ENCODE data around the gene PHLPP1. TPM values are rescaled to one million over a fixed set of nuclear protein-coding genes. Genes with fewer than 3 reads are reported as not detected.

Gene PHLPP1
- total RNA-seq, 5 donors from 2014 or later (not counting 1 experiment from before 2014, with no cell fraction given): 6.9 to 11.5 (median 7.4) TPM

- H3K4me3 ChIP-seq (ENCODE audit: control insufficient read depth in 1 of 2, extremely low read depth in 1 of 2, low read length in 1 of 2): no peak overlapping the region
- Mint-ChIP-seq H3K4me3 (no peak overlapping the region), H3K36me3 (peaks cover 15% of the 10 kb centered on the region), H3K27me3 (no peaks in the 10 kb centered on the region), H3K4me1 (peaks cover 2 to 4% (median 3%) of the 10 kb centered on the region in 3 donors), H3K9me3 (no peaks in the 10 kb centered on the region), H3K27ac (no peak overlapping the region)
- no peak overlapping the region for H3K27ac ChIP-seq (ENCODE audit: low read length)
- peaks cover 0 to 8% of the 10 kb centered on the region in 2 donors for H3K36me3 ChIP-seq (ENCODE audit: control insufficient read depth in 2 of 2, extremely low read depth in 1 of 2, insufficient read depth in 1 of 2, low read length in 1 of 2)
- H3K4me1 ChIP-seq (ENCODE audit: control insufficient read depth in 1 of 2, extremely low read depth in 1 of 2, insufficient read depth in 2 of 2, low read length in 2 of 2): peaks cover 0 to 3% of the 10 kb centered on the region in 2 experiments
- no peaks in the 10 kb centered on the region for H3K9me3 ChIP-seq
- ATAC-seq (replicated peaks in 1 of 4) (no peak), DNase-seq (no peak)
- no CpG with 5 or more reads among the region's 4 CpGs for WGBS (ENCODE audit: insufficient coverage)
- ChIA-PET CTCF (interaction anchor here in 1 of 2 donors (0.6 kb wide), 1 partner anchor 39 kb away, joined by 7 read pairs; no protein-coding TSS in a partner anchor), POLR2A (no interaction called here)
- H3K27me3 ChIP-seq (replicated peaks in 1 of 2; ENCODE audit: control insufficient read depth in 2 of 2, extremely low read depth in 1 of 2, insufficient read depth in 2 of 2, low read length in 1 of 2): no peaks in the 10 kb centered on the region
Measured at GRCh38 chr18:62977512-62977911, 262.2 kb downstream of the PHLPP1 start.

DNA sequence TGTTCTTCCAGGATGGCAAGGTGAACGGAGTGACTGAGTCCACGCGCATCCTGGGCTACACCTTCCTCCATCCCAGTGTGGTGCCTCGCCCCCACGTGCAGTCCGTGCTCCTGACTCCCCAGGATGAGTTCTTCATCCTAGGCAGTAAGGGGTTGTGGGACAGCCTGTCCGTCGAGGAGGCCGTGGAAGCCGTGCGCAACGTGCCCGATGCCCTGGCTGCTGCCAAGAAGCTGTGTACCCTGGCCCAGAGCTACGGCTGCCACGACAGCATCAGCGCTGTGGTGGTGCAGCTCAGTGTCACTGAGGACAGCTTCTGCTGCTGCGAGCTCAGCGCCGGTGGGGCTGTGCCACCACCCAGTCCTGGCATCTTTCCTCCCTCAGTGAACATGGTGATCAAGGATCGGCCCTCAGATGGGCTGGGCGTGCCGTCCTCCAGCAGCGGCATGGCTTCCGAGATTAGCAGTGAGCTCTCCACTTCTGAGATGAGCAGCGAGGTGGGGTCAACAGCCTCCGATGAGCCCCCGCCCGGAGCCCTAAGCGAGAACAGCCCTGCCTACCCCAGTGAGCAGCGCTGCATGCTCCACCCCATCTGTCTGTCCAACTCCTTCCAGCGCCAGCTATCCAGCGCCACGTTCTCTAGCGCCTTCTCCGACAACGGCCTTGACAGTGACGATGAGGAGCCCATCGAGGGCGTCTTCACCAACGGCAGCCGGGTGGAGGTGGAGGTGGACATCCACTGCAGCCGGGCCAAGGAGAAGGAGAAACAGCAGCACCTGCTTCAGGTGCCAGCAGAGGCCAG is 263.1 kb downstream of the PHLPP1 start:
- H3K9me3 ChIP-seq: no peaks in the 10 kb centered on the region
- H3K27me3 ChIP-seq (replicated peaks in 1 of 2; ENCODE audit: control insufficient read depth in 2 of 2, extremely low read depth in 1 of 2, insufficient read depth in 2 of 2, low read length in 1 of 2): no peaks in the 10 kb centered on the region
- Mint-ChIP-seq H3K4me1 (peaks cover 5 to 8% (median 6%) of the 10 kb centered on the region in 3 donors), H3K9me3 (no peaks in the 10 kb centered on the region), H3K36me3 (peaks cover 11% of the 10 kb centered on the region), H3K27me3 (no peaks in the 10 kb centered on the region), H3K4me3 (no peak overlapping the region), H3K27ac (no peak overlapping the region)
- ChIA-PET POLR2A (no interaction called here), CTCF (interaction anchor here in 1 of 2 donors (0.5 to 0.6 kb wide), 2 partner anchors 38 to 53 kb away, joined by 3 to 7 read pairs; no protein-coding TSS in a partner anchor)
- WGBS (ENCODE audit: insufficient coverage): 95% methylated on average over 33 of the region's 42 CpGs
- H3K4me3 ChIP-seq (ENCODE audit: control insufficient read depth in 1 of 2, extremely low read depth in 1 of 2, low read length in 1 of 2): no peak overlapping the region
- ATAC-seq (replicated peaks in 1 of 4) (no peak), DNase-seq (no peak)
- H3K27ac ChIP-seq (ENCODE audit: low read length): no peak overlapping the region
- peaks cover 0 to 4% of the 10 kb centered on the region in 2 experiments for H3K4me1 ChIP-seq (ENCODE audit: control insufficient read depth in 1 of 2, extremely low read depth in 1 of 2, insufficient read depth in 2 of 2, low read length in 2 of 2)
- peaks cover 0 to 6% of the 10 kb centered on the region in 2 donors for H3K36me3 ChIP-seq (ENCODE audit: control insufficient read depth in 2 of 2, extremely low read depth in 1 of 2, insufficient read depth in 1 of 2, low read length in 1 of 2)

GRCh38 chr18:62979176-62979575 is 263.8 kb downstream of the PHLPP1 start:
- no peak for ATAC-seq (replicated peaks in 1 of 4)
- H3K27ac ChIP-seq (ENCODE audit: low read length): no peak overlapping the region

DNA sequence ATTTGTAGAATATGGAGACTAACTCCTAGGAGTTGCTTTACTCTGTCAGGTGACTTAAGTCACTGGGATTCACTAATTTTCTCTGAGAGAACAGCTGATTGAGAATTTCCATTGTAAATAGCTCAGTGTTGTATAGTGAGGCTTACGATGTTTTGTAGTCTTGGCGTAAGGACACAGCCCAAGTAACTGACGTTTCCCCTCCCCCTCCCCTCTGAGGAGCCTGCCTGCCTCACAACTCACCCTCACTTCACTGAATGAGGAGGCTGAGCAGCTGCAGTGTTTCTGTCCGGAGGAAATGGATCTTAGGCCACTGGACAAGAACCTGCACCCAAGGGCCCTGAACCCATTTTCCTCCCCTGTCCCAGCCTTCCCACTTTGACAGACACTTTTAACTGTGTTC is 264.6 kb downstream of the PHLPP1 start:
- ChIA-PET CTCF (interaction anchor here (0.5 to 1.2 kb wide), 4 partner anchors 26 to 427 kb away, joined by 3 to 4 read pairs (median 4); no protein-coding TSS in a partner anchor), POLR2A (interaction anchor here in 1 of 2 donors (0.6 kb wide), 1 partner anchor 415 kb away, joined by 3 read pairs; no protein-coding TSS in a partner anchor)
- Mint-ChIP-seq H3K4me1 (peaks cover 5 to 8% (median 6%) of the 10 kb centered on the region in 3 donors), H3K9me3 (no peaks in the 10 kb centered on the region), H3K4me3 (no peak overlapping the region), H3K27ac (no peak overlapping the region), H3K27me3 (no peaks in the 10 kb centered on the region), H3K36me3 (peaks cover 11% of the 10 kb centered on the region)
- DNase-seq (no peak), ATAC-seq (replicated peaks in 1 of 4) (no peak)
- no peaks in the 10 kb centered on the region for H3K27me3 ChIP-seq (replicated peaks in 1 of 2; ENCODE audit: control insufficient read depth in 2 of 2, extremely low read depth in 1 of 2, insufficient read depth in 2 of 2, low read length in 1 of 2)
- peaks cover 0 to 6% of the 10 kb centered on the region in 2 donors for H3K36me3 ChIP-seq (ENCODE audit: control insufficient read depth in 2 of 2, extremely low read depth in 1 of 2, insufficient read depth in 1 of 2, low read length in 1 of 2)
- H3K4me1 ChIP-seq (ENCODE audit: control insufficient read depth in 1 of 2, extremely low read depth in 1 of 2, insufficient read depth in 2 of 2, low read length in 2 of 2): peaks cover 0 to 4% of the 10 kb centered on the region in 2 experiments
- no peak overlapping the region for H3K27ac ChIP-seq (ENCODE audit: low read length)
- no peak overlapping the region for H3K4me3 ChIP-seq (ENCODE audit: control insufficient read depth in 1 of 2, extremely low read depth in 1 of 2, low read length in 1 of 2)
- WGBS (ENCODE audit: insufficient coverage): 100% methylated on average over 1 of the region's 4 CpGs
- no peaks in the 10 kb centered on the region for H3K9me3 ChIP-seq

More at GRCh38 chr18:62979176-62979575, 263.8 kb downstream of the PHLPP1 start:
- H3K4me3 Mint-ChIP-seq: no peak overlapping the region
- no peaks in the 10 kb centered on the region for H3K27me3 ChIP-seq (replicated peaks in 1 of 2; ENCODE audit: control insufficient read depth in 2 of 2, extremely low read depth in 1 of 2, insufficient read depth in 2 of 2, low read length in 1 of 2)
- H3K4me1 ChIP-seq (ENCODE audit: control insufficient read depth in 1 of 2, extremely low read depth in 1 of 2, insufficient read depth in 2 of 2, low read length in 2 of 2): peaks cover 0 to 4% of the 10 kb centered on the region in 2 experiments
- ChIA-PET POLR2A (no interaction called here), CTCF (interaction anchor here in 1 of 2 donors (0.5 kb wide), 1 partner anchor 426 kb away, joined by 3 read pairs; no protein-coding TSS in a partner anchor)
- no peaks in the 10 kb centered on the region for H3K27me3 Mint-ChIP-seq
- no peaks in the 10 kb centered on the region for H3K9me3 ChIP-seq
- H3K9me3 Mint-ChIP-seq: no peaks in the 10 kb centered on the region
- H3K36me3 ChIP-seq (ENCODE audit: control insufficient read depth in 2 of 2, extremely low read depth in 1 of 2, insufficient read depth in 1 of 2, low read length in 1 of 2): peaks cover 0 to 6% of the 10 kb centered on the region in 2 donors
- DNase-seq: peak in 1 of 35 experiments; percentile 24
- H3K4me3 ChIP-seq (ENCODE audit: control insufficient read depth in 1 of 2, extremely low read depth in 1 of 2, low read length in 1 of 2): no peak overlapping the region
- H3K27ac Mint-ChIP-seq: no peak overlapping the region
- peaks cover 11% of the 10 kb centered on the region for H3K36me3 Mint-ChIP-seq
- 100% methylated on average over 5 of the region's 13 CpGs for WGBS (ENCODE audit: insufficient coverage)
- H3K4me1 Mint-ChIP-seq: peaks cover 5 to 8% (median 6%) of the 10 kb centered on the region in 3 donors

- no peak overlapping the region for H3K4me3 Mint-ChIP-seq
- ChIA-PET POLR2A (no interaction called here), CTCF (interaction anchor here (1.4 to 3.1 kb wide), 4 partner anchors 266 to 343 kb away, joined by 3 to 26 read pairs (median 12); partner anchors contain the start of gene PHLPP1 (in 2 of the 2))
- Histone ChIP-seq H3K4me3 (ENCODE audit: control insufficient read depth in 1 of 2, extremely low read depth in 1 of 2, low read length in 1 of 2) (no peak overlapping the region), H3K27ac (ENCODE audit: low read length) (no peak overlapping the region), H3K4me1 (ENCODE audit: control insufficient read depth in 1 of 2, extremely low read depth in 1 of 2, insufficient read depth in 2 of 2, low read length in 2 of 2) (peaks cover 0 to 4% of the 10 kb centered on the region in 2 experiments), H3K9me3 (no peaks in the 10 kb centered on the region), H3K27me3 (replicated peaks in 1 of 2; ENCODE audit: control insufficient read depth in 2 of 2, extremely low read depth in 1 of 2, insufficient read depth in 2 of 2, low read length in 1 of 2) (no peaks in the 10 kb centered on the region), H3K36me3 (ENCODE audit: control insufficient read depth in 2 of 2, extremely low read depth in 1 of 2, insufficient read depth in 1 of 2, low read length in 1 of 2) (no peaks in the 10 kb centered on the region)
- H3K36me3 Mint-ChIP-seq: peaks cover 6% of the 10 kb centered on the region
- H3K27ac Mint-ChIP-seq: no peak overlapping the region
- DNase-seq (no peak), ATAC-seq (replicated peaks in 1 of 4) (no peak)
- WGBS (ENCODE audit: insufficient coverage): 92% methylated on average over 11 of the region's 11 CpGs
- H3K9me3 Mint-ChIP-seq: no peaks in the 10 kb centered on the region
- no peaks in the 10 kb centered on the region for H3K27me3 Mint-ChIP-seq
- peaks cover 5 to 8% (median 6%) of the 10 kb centered on the region in 3 donors for H3K4me1 Mint-ChIP-seq
Measured at GRCh38 chr18:62981566-62981965, 266.2 kb downstream of the PHLPP1 start.

DNA sequence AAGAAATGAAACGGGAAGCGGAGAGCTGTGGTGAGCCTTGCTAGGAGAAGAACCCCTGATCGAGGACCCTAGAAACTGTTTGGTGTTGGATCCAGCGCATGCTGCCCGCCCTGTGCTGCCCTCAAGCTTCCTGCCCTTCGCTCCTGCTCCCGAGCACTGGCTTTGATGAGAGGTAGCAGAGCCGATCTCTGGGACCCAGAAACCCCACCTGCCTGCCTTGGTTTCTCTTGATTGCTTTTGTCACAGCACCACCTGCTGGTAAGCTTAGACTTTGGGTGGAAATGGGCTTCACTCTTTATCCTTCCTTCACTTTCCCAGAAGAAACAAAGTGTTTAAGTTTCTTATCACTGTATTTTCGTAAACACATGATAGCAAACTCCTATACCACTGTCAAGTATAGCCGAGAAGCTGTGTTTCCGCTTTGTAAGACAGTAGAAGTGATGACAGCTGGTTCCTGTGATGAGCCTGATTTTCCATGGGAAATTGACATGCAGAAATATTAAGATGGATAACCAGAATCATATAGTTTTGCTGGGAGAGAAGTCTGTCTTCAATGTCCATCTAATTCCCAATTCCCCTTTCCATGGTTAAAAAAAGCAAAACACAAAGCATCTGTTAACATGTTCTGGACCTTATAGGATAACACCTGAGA is 267.4 kb downstream of the PHLPP1 start:
- no peaks in the 10 kb centered on the region for H3K27me3 Mint-ChIP-seq
- no peak overlapping the region for H3K27ac Mint-ChIP-seq
- DNase-seq (peak in 33 of 35 experiments; percentile 9 to 77 (median 39)), ATAC-seq (replicated peaks in 1 of 4) (peak; percentile 58 to 71 (median 68))
- CTCF ChIA-PET: interaction anchor here (0.6 to 3.1 kb wide), 14 partner anchors 12 to 400 kb away, joined by 3 to 26 read pairs (median 4); partner anchors contain the start of gene PHLPP1 (in 2 of the 2)
- peak overlapping the region in 2 of 3 donors; percentile 0 to 28 for H3K4me3 Mint-ChIP-seq
- H3K9me3 Mint-ChIP-seq: no peaks in the 10 kb centered on the region
- Histone ChIP-seq H3K4me1 (ENCODE audit: control insufficient read depth in 1 of 2, extremely low read depth in 1 of 2, insufficient read depth in 2 of 2, low read length in 2 of 2) (peaks cover 0 to 4% of the 10 kb centered on the region in 2 experiments), H3K36me3 (ENCODE audit: control insufficient read depth in 2 of 2, extremely low read depth in 1 of 2, insufficient read depth in 1 of 2, low read length in 1 of 2) (no peaks in the 10 kb centered on the region), H3K27me3 (replicated peaks in 1 of 2; ENCODE audit: control insufficient read depth in 2 of 2, extremely low read depth in 1 of 2, insufficient read depth in 2 of 2, low read length in 1 of 2) (no peaks in the 10 kb centered on the region), H3K4me3 (ENCODE audit: control insufficient read depth in 1 of 2, extremely low read depth in 1 of 2, low read length in 1 of 2) (no peak overlapping the region), H3K9me3 (no peaks in the 10 kb centered on the region), H3K27ac (ENCODE audit: low read length) (no peak overlapping the region)
- POLR2A ChIA-PET: interaction anchor here in 1 of 2 donors (0.5 kb wide), 1 partner anchor 537 kb away, joined by 3 read pairs; no protein-coding TSS in a partner anchor
- H3K36me3 Mint-ChIP-seq: peaks cover 6% of the 10 kb centered on the region
- 24% methylated on average over 8 of the region's 11 CpGs for WGBS (ENCODE audit: insufficient coverage)
- H3K4me1 Mint-ChIP-seq: peaks cover 5 to 8% (median 6%) of the 10 kb centered on the region in 3 donors
